ENCODE measurements around the gene EIF6.

GRCh38 chr20:35295058-35295457, 10.5 kb upstream of the EIF6 start:
- no peak for TF ChIP-seq POLR2AphosphoS5 (IDR thresholded peaks at IDR 0.05; ENCODE audit: low read depth)
- TF ChIP-seq ZNF114 (CRISPR knock-in tag; IDR thresholded peaks at IDR 0.05) = no peak
- no peak for TF ChIP-seq ZNF462 (CRISPR knock-in tag; IDR thresholded peaks at IDR 0.05)
- no peak for TF ChIP-seq STAT1 (IDR thresholded peaks at IDR 0.05; ENCODE audit: unreplicated experiment)
- no peak for TF ChIP-seq CREB1 (CRISPR knock-in tag; IDR thresholded peaks at IDR 0.05; ENCODE audit: low read depth)
